T-helper 9 cell (primary cell): ENCODE measurements around the gene ARFRP1.

Experiments
- DNase-seq: peaks from one replicate; pipeline ENCODE4 v3.0.0-alpha.2; 2020

ARFRP1 gene

GRCh38 chr20:63690003-63690897, 17.5 kb downstream of the ARFRP1 start:
- no peak for DNase-seq

DNA sequence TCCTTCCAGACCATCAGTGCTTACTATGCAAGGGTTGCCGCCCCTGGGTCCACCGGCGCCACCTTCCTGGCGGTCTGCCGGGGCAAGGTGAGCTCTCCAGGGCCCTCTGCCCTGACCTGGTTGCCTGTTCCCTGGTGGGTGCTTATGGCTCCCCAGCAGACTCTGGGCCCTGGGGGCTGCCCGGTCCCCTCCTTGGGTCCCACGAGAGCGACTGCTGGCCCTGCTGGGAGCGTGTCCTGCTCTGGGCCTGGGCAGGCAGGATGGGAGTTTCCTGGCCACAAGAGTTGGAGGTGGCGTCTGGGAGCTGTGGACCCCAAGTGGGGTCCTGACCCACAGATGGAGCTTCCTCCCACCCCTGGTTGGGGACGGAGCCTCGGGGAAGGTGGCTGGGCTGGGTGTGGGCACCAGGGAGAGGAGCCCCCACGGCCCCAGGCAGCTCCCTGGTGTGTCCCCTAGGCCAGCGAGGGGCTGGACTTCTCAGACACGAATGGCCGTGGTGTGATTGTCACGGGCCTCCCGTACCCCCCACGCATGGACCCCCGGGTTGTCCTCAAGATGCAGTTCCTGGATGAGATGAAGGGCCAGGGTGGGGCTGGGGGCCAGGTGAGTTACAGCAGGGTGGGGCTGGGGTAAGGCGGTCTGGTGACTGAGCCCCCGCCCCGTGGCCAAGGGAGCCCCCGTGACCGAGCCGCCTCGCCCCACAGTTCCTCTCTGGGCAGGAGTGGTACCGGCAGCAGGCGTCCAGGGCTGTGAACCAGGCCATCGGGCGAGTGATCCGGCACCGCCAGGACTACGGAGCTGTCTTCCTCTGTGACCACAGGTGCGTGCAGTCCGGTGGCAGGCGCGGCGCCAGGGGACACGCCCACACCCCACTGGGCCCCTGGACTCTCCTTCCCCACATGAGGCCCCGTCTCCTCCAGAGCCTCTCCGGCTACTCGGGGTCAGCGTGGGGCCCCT, 18.5 kb downstream of the ARFRP1 start:
- no peak for DNase-seq

DNA sequence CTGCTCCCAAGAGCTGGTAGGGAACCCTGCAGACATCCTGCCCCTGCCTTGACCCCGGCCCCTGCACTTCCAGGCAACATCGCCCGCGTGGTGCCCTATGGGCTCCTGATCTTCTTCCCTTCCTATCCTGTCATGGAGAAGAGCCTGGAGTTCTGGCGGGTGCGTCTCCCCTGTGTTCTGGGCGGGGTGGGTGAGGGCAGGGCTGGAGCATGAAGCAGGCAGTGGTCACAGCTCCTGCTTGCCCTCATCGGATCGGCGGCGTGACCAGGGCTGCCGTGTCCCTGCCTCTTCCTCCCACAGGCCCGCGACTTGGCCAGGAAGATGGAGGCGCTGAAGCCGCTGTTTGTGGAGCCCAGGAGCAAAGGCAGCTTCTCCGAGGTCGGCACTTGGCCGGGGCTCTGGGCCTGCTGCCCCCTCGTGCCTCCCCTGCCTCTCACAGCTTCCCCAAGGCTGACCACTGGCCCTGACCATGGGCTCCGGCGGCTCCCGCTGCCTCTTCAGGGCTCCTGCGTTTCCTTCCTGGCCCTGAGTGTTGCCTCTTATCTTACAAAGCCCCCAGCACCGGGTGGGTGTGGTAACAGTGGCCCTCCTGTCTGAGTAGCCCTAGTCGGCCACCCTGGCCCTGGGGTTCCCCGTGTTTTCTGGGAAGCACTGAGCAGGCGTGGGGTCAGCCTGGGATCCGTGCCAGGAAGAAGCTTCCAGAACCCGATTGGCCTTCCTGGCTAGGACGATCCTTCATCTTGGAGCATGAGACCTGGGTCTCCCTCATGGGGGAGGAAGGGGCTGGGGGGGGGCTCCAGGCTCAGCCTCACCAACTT, 19.3 kb downstream of the ARFRP1 start:
- DNase-seq, result no peak

DNA sequence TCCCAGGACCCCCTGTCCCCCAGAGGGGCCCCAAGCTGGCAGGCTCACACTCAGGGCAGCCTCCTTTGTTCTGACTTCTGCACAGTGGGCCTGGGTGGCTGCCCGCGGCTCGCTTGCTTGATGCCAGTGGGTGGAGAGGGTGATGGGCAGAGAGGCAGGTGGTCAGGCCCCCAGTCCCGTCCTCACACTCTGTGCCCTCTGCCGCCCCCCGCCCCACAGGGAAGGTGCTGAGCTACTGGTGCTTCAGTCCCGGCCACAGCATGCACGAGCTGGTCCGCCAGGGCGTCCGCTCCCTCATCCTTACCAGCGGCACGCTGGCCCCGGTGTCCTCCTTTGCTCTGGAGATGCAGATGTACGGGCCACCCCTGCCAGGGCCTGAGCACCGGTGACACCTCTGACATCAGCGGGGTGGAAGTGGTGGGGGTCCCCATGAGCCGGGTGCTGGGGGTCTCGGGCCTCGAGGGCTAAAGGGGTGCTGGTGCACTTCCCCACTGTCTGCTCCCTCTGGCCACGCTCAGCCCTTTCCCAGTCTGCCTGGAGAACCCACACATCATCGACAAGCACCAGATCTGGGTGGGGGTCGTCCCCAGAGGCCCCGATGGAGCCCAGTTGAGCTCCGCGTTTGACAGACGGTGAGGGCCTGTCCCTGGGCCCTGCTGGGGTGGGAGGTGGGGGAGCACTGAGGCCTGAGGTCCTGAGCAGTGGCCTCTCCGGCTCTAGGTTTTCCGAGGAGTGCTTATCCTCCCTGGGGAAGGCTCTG, 20.2 kb downstream of the ARFRP1 start:
- DNase-seq, result no peak

DNA sequence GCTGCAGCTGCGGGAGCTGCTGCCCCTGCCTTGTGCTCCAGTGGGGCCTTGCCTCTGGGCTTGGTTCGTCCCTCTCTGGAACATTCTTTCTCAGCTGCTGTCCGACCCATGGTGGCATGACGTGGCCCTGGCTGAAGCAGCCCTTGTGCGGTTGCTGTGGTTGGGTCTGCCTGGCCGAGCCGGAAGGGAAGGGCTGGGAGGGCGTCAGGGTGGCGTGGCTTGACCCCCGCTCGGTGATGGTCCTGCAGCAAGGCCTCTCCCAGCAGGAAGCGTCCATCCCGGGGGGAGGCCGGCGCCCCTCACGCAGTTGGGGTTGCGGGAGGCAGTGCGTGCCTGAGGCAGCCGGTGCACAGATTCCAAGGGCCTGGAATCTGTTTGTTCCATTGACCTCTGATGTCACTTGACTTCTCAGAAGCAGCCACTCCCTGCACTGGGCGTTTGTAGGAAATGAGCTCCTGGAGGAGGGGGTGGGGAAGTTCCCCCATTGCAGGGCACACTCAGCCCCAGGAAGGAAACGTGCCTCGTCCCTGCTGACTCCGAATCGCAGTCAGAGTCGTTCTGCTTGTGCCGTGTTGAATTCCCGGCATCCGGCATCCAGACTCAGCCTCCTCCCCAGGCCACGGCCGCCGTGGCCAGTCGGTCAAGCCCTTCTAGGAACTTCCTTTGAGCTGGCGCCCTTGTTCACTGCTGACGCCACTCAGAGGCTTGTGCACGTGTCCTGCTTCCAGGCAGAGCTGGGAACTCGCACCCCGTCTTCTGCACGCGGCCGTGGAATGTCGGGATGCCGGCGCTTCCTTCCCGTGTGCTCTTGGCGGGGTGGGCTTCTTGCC, 21.1 kb downstream of the ARFRP1 start:
- no peak for DNase-seq

DNA sequence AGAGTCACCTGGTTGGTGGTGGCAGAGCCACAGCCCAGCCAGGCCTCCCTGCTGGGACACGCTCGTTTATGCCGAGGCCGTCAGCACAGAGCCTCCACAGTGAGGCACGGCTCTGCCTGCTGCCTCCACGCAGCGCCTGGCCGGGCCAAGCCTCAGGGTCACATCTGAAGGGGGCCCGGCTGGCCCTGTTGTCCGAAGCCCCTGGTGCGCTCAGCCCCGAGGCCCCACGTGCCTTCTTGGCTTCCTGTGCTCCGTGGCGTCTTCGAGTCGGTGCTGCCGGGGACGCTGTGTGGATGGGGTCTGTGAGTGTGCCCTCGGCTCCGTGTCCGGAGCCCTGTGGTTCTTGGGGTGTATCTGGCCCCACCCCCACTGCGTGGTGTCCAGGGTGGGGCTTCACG, 21.7 kb downstream of the ARFRP1 start:
- DNase-seq, result no peak

- no peak for DNase-seq
Measured at GRCh38 chr20:63685269-63686026, 22.3 kb downstream of the ARFRP1 start.

DNA sequence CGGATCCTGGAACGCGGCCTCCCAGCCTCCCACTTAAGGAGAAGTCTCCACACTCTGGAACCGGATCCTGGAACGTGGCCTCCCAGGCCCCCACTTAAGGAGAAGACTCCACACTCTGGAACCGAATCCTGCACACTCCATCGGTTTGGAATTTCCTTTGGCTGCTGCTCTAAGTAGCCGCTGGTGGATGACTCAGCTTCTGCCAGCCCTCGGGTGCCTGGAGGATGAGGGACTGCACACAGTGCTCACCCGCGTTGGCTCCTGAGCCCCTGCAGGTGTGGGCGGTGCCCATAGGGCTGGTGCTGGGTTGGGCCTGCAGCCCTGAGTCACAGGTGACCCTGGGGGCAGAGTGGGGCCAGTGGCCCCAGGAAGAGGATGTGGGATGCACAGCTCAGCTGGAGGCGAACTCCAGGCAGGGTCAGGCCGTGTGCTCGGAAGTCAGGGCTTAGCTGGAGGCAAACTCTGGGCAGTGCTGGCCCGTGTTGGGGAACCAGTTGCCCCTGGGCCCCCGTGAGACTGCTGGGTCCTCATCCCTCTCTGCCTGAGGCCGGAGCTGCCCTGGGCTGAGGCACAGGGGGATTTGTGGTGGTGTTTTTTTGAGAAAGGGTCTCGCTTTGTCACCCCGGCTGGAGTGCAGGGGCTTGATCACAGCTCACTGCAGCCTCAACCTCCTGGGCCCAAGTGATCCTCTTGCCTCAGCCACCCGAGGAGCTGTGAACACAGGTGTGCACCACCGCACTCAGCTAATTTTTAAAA, 25.2 kb downstream of the ARFRP1 start:
- no peak for DNase-seq

DNA sequence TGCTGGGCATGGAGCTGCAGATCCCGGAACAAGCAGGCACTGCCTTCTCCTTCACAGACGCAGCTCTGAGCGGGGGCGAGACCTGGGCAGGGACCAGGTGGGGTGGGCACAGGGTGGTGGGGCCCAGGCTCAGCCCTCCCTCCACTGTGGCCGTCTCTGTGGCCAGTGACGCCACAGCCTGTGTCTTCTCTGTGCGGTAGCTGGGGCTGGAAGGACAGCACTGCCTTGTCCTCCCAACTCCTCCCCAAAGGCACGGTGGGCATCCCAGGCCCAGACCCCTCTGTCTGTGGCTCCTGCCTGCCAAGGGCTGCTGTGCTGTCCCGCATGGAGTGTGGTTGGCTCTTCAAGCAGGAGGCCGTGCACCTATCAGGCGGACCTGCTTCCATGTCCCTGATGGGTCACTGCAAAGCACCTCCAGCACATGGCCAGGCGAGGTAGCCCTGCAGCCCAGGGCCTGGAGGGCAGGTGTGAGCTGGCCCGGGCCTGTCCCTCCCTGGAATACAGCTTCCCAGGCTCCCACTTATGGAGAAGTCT, 26.1 kb downstream of the ARFRP1 start:
- DNase-seq, result no peak

DNA sequence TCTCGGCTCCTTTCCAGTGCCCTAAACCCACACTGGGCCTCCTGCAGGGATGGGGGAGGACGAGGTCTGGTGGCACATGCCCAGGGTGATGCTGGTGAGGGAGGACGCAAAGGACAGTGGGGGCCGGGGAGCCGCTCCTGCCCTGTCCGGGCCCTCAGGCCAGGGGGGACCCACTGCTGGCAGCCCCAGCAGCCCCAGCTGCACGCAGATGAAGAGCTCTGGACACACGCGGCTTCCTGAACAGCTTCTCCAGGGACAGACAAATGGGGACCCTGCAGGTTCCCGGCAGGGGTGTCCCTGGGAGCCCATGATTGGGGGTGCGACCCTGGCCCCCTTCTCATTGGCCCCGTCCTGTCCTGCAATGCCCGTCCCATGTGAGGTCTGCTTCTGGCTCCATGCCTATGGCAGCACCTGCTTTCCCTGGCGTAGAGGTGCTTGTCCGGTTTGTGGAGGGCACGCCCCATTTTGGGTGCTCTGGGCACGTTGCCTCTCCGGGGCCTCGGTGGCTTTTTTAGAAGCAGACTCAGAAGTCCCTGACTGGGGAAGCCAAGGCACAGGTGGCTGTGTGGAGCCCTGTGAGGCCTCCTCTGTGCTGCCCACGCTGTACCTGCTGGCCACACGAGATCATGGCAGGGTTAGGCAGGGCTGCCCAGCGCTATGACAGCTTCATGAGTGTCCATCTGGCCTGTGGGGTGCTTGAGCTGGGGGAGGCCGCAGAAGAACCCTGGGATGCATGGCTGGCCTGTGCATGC, 26.7 kb downstream of the ARFRP1 start:
- no peak for DNase-seq

- DNase-seq, result no peak
Measured at GRCh38 chr20:63680427-63680826, 27.3 kb downstream of the ARFRP1 start.

GRCh38 chr20:63679799-63680305, 27.9 kb downstream of the ARFRP1 start:
- DNase-seq, result no peak

DNA sequence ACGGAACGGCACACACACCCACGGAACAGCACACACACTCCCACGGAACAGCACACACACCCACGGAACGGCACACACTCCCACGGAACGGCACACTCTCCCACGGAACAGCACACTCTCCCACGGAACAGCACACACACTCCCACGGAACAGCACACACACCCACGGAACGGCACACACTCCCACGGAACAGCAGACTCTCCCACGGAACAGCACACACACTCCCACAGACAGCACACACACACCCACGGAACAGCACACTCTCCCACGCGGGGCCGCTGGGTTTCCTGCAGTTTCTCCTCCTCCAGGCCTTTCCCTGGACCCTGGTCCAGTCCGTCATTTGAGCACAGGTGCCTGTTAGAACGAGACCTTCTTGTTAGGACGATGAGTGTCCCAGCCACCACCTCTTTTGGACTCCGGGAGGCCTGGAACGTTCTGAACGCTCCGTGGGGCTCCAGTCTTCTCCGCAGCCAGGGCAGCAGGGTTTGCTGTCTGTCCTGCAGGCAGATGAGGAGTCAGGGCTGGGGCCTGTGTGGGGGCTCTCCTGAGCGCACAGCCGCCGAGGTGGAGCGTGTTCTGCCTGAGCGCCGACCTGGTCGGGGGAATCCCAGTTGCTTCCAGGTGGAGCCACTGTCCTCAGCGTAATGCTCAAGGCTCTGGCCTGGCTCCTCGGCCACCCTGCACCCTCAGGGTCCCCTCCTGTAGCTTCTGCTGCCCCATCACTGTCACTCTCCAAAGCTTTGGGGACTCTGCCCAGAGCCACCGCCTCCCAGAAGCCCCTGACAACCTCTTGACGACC, 28.9 kb downstream of the ARFRP1 start:
- DNase-seq, result no peak

GRCh38 chr20:63678071-63678470, 29.7 kb downstream of the ARFRP1 start:
- no peak for DNase-seq

GRCh38 chr20:63675681-63676368, 32.0 kb downstream of the ARFRP1 start:
- DNase-seq, result no peak

GRCh38 chr20:63673951-63674350, 33.8 kb downstream of the ARFRP1 start:
- no peak for DNase-seq

- DNase-seq, result no peak
Measured at GRCh38 chr20:63672666-63673065, 35.1 kb downstream of the ARFRP1 start.
